OCI-LY7 (cell line): ENCODE data around the gene DHRS3. TPM values are rescaled to one million over a fixed set of nuclear protein-coding genes. Genes with fewer than 3 reads are reported as not detected.

Source experiments
- BruUV-seq: library from RNA; stranded (reverse); fragments of 400-500 nt; replicated peaks from 2 replicates; lab custom pipeline; 2021; lab: Mats Ljungman, UMichigan
- CTCF ChIA-PET: fragments of 300-600 bp; sonication (Branson Sonifier 250); formaldehyde crosslinking; loops from one replicate; lab custom pipeline; 2022; ENCODE audit warnings: antibody characterized with exemption; ENCODE audit not compliant: unreplicated experiment; lab: Charles Lee
- POLR2A ChIA-PET: fragments of 300-600 bp; sonication (Branson Sonifier 250); formaldehyde crosslinking; loops from one replicate; lab custom pipeline; 2022; ENCODE audit warnings: antibody characterized with exemption; lab: Charles Lee
- DNase-seq: peaks from one replicate; pipeline ENCODE4 v3.0.0-alpha.2; 2015; ENCODE audit warnings: low spot score
- H2AFZ ChIP-seq: fragments of 200-600 bp; sonication (generic), shearing (Covaris generic); 2 replicates; pipeline ENCODE4 v1.6.1; 2014; ENCODE audit warnings: mild to moderate bottlenecking, antibody characterized with exemption, low read length, moderate library complexity
- H3K27ac ChIP-seq: fragments of 200-600 bp; sonication (generic); 2 replicates; pipeline ENCODE4 v1.5.1; 2014; ENCODE audit warnings: mixed run types, low read depth, mild to moderate bottlenecking, moderate library complexity, low read length, inconsistent platforms; ENCODE audit not compliant: poor library complexity, severe bottlenecking
- H3K36me3 ChIP-seq: fragments of 200-600 bp; sonication (generic); 2 replicates; pipeline ENCODE4 v1.6.1; 2014; ENCODE audit warnings: mild to moderate bottlenecking, antibody characterized with exemption, low read length, moderate library complexity, mixed read lengths; ENCODE audit not compliant: insufficient read depth
- H3K4me1 ChIP-seq: fragments of 200-600 bp; sonication (generic); 2 replicates; pipeline ENCODE4 v1.5.1; 2014; ENCODE audit warnings: mild to moderate bottlenecking, low read length; ENCODE audit not compliant: insufficient read depth, poor library complexity, severe bottlenecking
- H3K4me2 ChIP-seq: fragments of 200-600 bp; sonication (generic); 2 replicates; pipeline ENCODE4 v1.6.1; 2014; ENCODE audit warnings: mild to moderate bottlenecking, low read length
- H3K4me3 ChIP-seq: fragments of 200-600 bp; sonication (generic); 2 replicates; pipeline ENCODE4 v1.5.1; 2014; ENCODE audit warnings: mild to moderate bottlenecking, low read depth, low read length; ENCODE audit not compliant: poor library complexity, severe bottlenecking
- H3K79me2 ChIP-seq: fragments of 200-600 bp; sonication (generic); 2 replicates; pipeline ENCODE4 v1.6.1; 2016; ENCODE audit warnings: low read depth, mild to moderate bottlenecking, low read length, moderate library complexity, mixed read lengths; ENCODE audit not compliant: insufficient read depth
- H3K9me2 ChIP-seq: fragments of 200-600 bp; sonication (generic); 2 replicates; pipeline ENCODE4 v1.6.1; 2016; ENCODE audit warnings: mild to moderate bottlenecking, low read length, mixed read lengths; ENCODE audit not compliant: insufficient read depth
- H3K9me3 ChIP-seq: fragments of 200-600 bp; sonication (generic); 2 replicates; pipeline ENCODE4 v1.6.1; 2014; ENCODE audit warnings: mild to moderate bottlenecking, mixed run types, low read length, mixed read lengths
- H4K20me1 ChIP-seq: fragments of 200-600 bp; sonication (generic); 2 replicates; pipeline ENCODE4 v1.6.1; 2014; ENCODE audit warnings: mild to moderate bottlenecking, antibody characterized with exemption, low read length, moderate library complexity, mixed read lengths; ENCODE audit not compliant: insufficient read depth
- EZH2phosphoT487 ChIP-seq: fragments of 200-600 bp; sonication (generic); IDR thresholded peaks from 2 replicates; pipeline ENCODE4 v1.6.1; 2018; ENCODE audit warnings: low read depth, borderline replicate concordance, mild to moderate bottlenecking, mixed run types, antibody characterized with exemption, low read length, moderate library complexity, mixed read lengths
- intact Hi-C: fragments of 100-400 bp; cut with micrococcal nuclease; formaldehyde crosslinking; loops from one replicate; pipeline ENCODE4 v1.10.0; 2022; ENCODE audit not compliant: unreplicated experiment
- total RNA-seq, 2 experiments: library from RNA; depleted of rRNA in 1 of 2; stranded (reverse); fragments of >200 nt in 1 of 2; shearing (Covaris generic) in 1 of 2; gene quantifications; 2 replicates each; pipeline ENCODE4 v1.2.3, GENCODE V29; 2014 to 2022
- TF ChIP-seq, protein P1 (sequence below): fragments of 200-600 bp; sonication (generic); conservative IDR thresholded peaks from 2 replicates; pipeline ENCODE4 v1.5.1; 2014; ENCODE audit warnings: mild to moderate bottlenecking, antibody characterized with exemption, low read length, moderate library complexity, mixed read lengths

Gene DHRS3
- total RNA-seq, 2 experiments from 2014 or later = not detected

- CTCF ChIA-PET = no interaction called here
- TF ChIP-seq, protein P1, sequence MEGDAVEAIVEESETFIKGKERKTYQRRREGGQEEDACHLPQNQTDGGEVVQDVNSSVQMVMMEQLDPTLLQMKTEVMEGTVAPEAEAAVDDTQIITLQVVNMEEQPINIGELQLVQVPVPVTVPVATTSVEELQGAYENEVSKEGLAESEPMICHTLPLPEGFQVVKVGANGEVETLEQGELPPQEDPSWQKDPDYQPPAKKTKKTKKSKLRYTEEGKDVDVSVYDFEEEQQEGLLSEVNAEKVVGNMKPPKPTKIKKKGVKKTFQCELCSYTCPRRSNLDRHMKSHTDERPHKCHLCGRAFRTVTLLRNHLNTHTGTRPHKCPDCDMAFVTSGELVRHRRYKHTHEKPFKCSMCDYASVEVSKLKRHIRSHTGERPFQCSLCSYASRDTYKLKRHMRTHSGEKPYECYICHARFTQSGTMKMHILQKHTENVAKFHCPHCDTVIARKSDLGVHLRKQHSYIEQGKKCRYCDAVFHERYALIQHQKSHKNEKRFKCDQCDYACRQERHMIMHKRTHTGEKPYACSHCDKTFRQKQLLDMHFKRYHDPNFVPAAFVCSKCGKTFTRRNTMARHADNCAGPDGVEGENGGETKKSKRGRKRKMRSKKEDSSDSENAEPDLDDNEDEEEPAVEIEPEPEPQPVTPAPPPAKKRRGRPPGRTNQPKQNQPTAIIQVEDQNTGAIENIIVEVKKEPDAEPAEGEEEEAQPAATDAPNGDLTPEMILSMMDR = no peak
- TF ChIP-seq EZH2phosphoT487 = no peak
- no peak overlapping the region for H2AFZ ChIP-seq
Measured at GRCh38 chr1:12572522-12572921, 45.5 kb downstream of the DHRS3 start.

DNA sequence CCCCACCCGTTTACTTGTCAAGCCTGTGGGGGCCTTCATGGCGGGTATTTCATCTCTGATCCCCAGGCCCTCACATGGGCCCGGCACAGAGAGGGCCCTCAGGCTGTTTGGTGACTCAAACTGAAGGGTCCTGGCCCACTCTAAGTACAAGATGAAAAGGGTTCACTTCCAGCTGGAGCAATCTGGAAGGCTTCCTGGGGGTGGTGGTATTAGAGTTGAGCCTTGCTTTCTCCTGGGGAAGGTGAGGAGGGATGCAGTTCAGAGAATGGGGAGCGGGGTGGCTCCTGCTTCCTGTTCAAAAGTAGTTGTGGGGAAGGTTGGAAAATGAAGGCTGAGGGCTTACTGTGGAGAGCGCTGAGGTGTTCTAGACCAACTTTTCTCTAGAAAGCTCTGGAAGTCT, 47.7 kb downstream of the DHRS3 start:
- no peak overlapping the region for H2AFZ ChIP-seq
- POLR2A ChIA-PET = no interaction called here
- intact Hi-C loops = no loop called here
- TF ChIP-seq, protein P1 = no peak
- no peak for TF ChIP-seq EZH2phosphoT487
- no peaks in the 10 kb centered on the region for H3K79me2 ChIP-seq
- H3K4me2 ChIP-seq = no peak overlapping the region
- H3K9me3 ChIP-seq = no peaks in the 10 kb centered on the region
- no peak for DNase-seq
- no peaks in the 10 kb centered on the region for H3K9me2 ChIP-seq
- H3K36me3 ChIP-seq = no peaks in the 10 kb centered on the region
- no peaks in the 10 kb centered on the region for H4K20me1 ChIP-seq
- H3K4me1 ChIP-seq = no peaks in the 10 kb centered on the region
- no TSS peak for BruUV-seq
- CTCF ChIA-PET = no interaction called here
- no peak overlapping the region for H3K4me3 ChIP-seq
- H3K27ac ChIP-seq = no peak overlapping the region

More at GRCh38 chr1:12572522-12572921, 45.5 kb downstream of the DHRS3 start:
- H3K27ac ChIP-seq = no peak overlapping the region
- no peaks in the 10 kb centered on the region for H3K9me2 ChIP-seq
- no peaks in the 10 kb centered on the region for H3K79me2 ChIP-seq
- no peak overlapping the region for H3K4me3 ChIP-seq
- no peak for DNase-seq
- H4K20me1 ChIP-seq = no peaks in the 10 kb centered on the region
- no peaks in the 10 kb centered on the region for H3K4me1 ChIP-seq
- no peak overlapping the region for H3K4me2 ChIP-seq
- intact Hi-C loops = no loop called here
- POLR2A ChIA-PET = no interaction called here
- no TSS peak for BruUV-seq
- no peaks in the 10 kb centered on the region for H3K9me3 ChIP-seq
- H3K36me3 ChIP-seq = no peaks in the 10 kb centered on the region

GRCh38 chr1:12568009-12568767, 49.8 kb downstream of the DHRS3 start:
- no peak overlapping the region for H3K27ac ChIP-seq
- H3K79me2 ChIP-seq = no peaks in the 10 kb centered on the region
- H3K9me2 ChIP-seq = no peaks in the 10 kb centered on the region
- H3K9me3 ChIP-seq = no peaks in the 10 kb centered on the region
- CTCF ChIA-PET = no interaction called here
- no peaks in the 10 kb centered on the region for H3K36me3 ChIP-seq
- no peak for DNase-seq
- no peak overlapping the region for H2AFZ ChIP-seq
- POLR2A ChIA-PET = interaction anchor here (0.6 kb wide), 1 partner anchor 90 kb away, joined by 3 read pairs; no protein-coding TSS in a partner anchor
- no peak overlapping the region for H3K4me2 ChIP-seq
- H3K4me3 ChIP-seq = no peak overlapping the region
- BruUV-seq = no TSS peak
- intact Hi-C loops = no loop called here
- TF ChIP-seq, protein P1 = no peak
- no peak for TF ChIP-seq EZH2phosphoT487
- no peaks in the 10 kb centered on the region for H4K20me1 ChIP-seq
- no peaks in the 10 kb centered on the region for H3K4me1 ChIP-seq
